Measurements from ENCODE around the gene ZBTB5. TPM values are rescaled to one million over a fixed set of nuclear protein-coding genes. Genes with fewer than 3 reads are reported as not detected.
A peak's percentile ranks its signal among the peaks of the same experiment; 100 is the strongest.

ZBTB5 gene
- total RNA-seq, 2 donors from 2014 or later = 12.5 to 19.4 TPM

DNA sequence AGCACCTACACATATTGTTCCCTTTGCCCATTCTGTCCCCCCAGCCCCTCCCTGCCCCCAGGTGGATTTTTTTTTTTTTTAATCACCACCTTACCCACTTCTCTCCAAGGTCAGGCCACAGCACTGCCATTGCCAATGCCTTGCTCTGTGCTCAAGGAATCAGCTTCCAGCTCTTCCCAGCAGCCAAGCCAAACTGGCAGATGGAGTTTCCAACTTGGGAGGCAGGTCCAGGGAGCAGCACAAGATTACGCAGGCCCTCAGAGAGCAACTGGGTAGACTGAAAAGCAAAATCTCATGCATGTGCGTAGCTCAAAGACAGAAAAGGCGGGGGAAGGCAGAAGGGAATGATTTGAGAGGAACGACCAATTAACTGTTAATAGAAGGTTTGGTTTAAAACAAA is 27.6 kb downstream of the ZBTB5 start:
- Histone ChIP-seq H3K27me3 (ENCODE audit: control insufficient read depth, insufficient read depth, low read length, poor library complexity, severe bottlenecking) (no peaks in the 10 kb centered on the region), H3K4me3 (ENCODE audit: low read length) (no peak overlapping the region), H3K9ac (ENCODE audit: extremely low read depth, low read length, poor library complexity, severe bottlenecking) (no peak overlapping the region), H3K9me3 (ENCODE audit: control insufficient read depth, low read length) (no peaks in the 10 kb centered on the region), H3K4me1 (ENCODE audit: control insufficient read depth, insufficient read depth, low read length) (no peaks in the 10 kb centered on the region), H3K36me3 (ENCODE audit: control insufficient read depth, insufficient read depth, low read length) (peaks cover 93% of the 10 kb centered on the region), H3K27ac (ENCODE audit: low read depth, low read length) (no peak overlapping the region)
- Mint-ChIP-seq H3K36me3 (ENCODE audit: low read depth) (peaks cover 76% of the 10 kb centered on the region), H3K27me3 (ENCODE audit: insufficient read depth) (no peaks in the 10 kb centered on the region), H3K27ac (no peak overlapping the region), H3K4me3 (no peak overlapping the region), H3K9me3 (no peaks in the 10 kb centered on the region), H3K4me1 (peaks cover 7% of the 10 kb centered on the region)
- no peak for TF ChIP-seq CTCF (conservative IDR thresholded peaks at IDR 0.05)
- DNase-seq = no peak
- 89 to 97% methylated on average over 4 of the region's 4 CpGs for WGBS, 2 experiments (ENCODE audit: insufficient coverage in 1 of 2, insufficient read length in 1 of 2)

- peaks cover 75% of the 10 kb centered on the region for H3K36me3 Mint-ChIP-seq (ENCODE audit: low read depth)
- H3K36me3 ChIP-seq (ENCODE audit: control insufficient read depth, insufficient read depth, low read length) = peaks cover 93% of the 10 kb centered on the region
- H3K9me3 Mint-ChIP-seq = no peaks in the 10 kb centered on the region
- H3K9ac ChIP-seq (ENCODE audit: extremely low read depth, low read length, poor library complexity, severe bottlenecking) = no peak overlapping the region
- no peaks in the 10 kb centered on the region for H3K27me3 Mint-ChIP-seq (ENCODE audit: insufficient read depth)
- no peak for TF ChIP-seq CTCF (conservative IDR thresholded peaks at IDR 0.05)
- H3K4me1 Mint-ChIP-seq = peaks cover 7% of the 10 kb centered on the region
- H3K4me3 ChIP-seq (ENCODE audit: low read length) = no peak overlapping the region
- no peak overlapping the region for H3K27ac Mint-ChIP-seq
- H3K4me1 ChIP-seq (ENCODE audit: control insufficient read depth, insufficient read depth, low read length) = no peaks in the 10 kb centered on the region
- no peaks in the 10 kb centered on the region for H3K27me3 ChIP-seq (ENCODE audit: control insufficient read depth, insufficient read depth, low read length, poor library complexity, severe bottlenecking)
- no peak overlapping the region for H3K27ac ChIP-seq (ENCODE audit: low read depth, low read length)
- H3K9me3 ChIP-seq (ENCODE audit: control insufficient read depth, low read length) = no peaks in the 10 kb centered on the region
- H3K4me3 Mint-ChIP-seq = no peak overlapping the region
- DNase-seq = no peak
- WGBS, 2 experiments (ENCODE audit: insufficient coverage in 1 of 2, insufficient read length in 1 of 2) = 94 to 96% methylated on average over 5 to 6 of the region's 6 CpGs
Observed at GRCh38 chr9:37437010-37437409, 28.2 kb downstream of the ZBTB5 start.

GRCh38 chr9:37436540-37436939 is 28.7 kb downstream of the ZBTB5 start:
- WGBS, 2 experiments (ENCODE audit: insufficient coverage in 1 of 2, insufficient read length in 1 of 2) = 96 to 98% methylated on average over 5 of the region's 5 CpGs
- H3K27ac Mint-ChIP-seq = no peak overlapping the region
- H3K36me3 Mint-ChIP-seq (ENCODE audit: low read depth) = peaks cover 75% of the 10 kb centered on the region

More at GRCh38 chr9:37436540-37436939, 28.7 kb downstream of the ZBTB5 start:
- H3K4me1 Mint-ChIP-seq = peaks cover 7% of the 10 kb centered on the region
- H3K27me3 Mint-ChIP-seq (ENCODE audit: insufficient read depth) = no peaks in the 10 kb centered on the region
- no peaks in the 10 kb centered on the region for H3K27me3 ChIP-seq (ENCODE audit: control insufficient read depth, insufficient read depth, low read length, poor library complexity, severe bottlenecking)
- DNase-seq = no peak
- H3K4me3 ChIP-seq (ENCODE audit: low read length) = no peak overlapping the region
- no peak overlapping the region for H3K4me3 Mint-ChIP-seq
- no peaks in the 10 kb centered on the region for H3K9me3 ChIP-seq (ENCODE audit: control insufficient read depth, low read length)
- H3K9me3 Mint-ChIP-seq = no peaks in the 10 kb centered on the region
- peaks cover 93% of the 10 kb centered on the region for H3K36me3 ChIP-seq (ENCODE audit: control insufficient read depth, insufficient read depth, low read length)
- H3K4me1 ChIP-seq (ENCODE audit: control insufficient read depth, insufficient read depth, low read length) = peaks cover under 1% of the 10 kb centered on the region
- peak overlapping the region; percentile 33 for H3K27ac ChIP-seq (ENCODE audit: low read depth, low read length)
- no peak overlapping the region for H3K9ac ChIP-seq (ENCODE audit: extremely low read depth, low read length, poor library complexity, severe bottlenecking)
- TF ChIP-seq CTCF (conservative IDR thresholded peaks at IDR 0.05) = no peak

Measured in endodermal cell (in vitro differentiated cells).